Upper lobe of right lung (tissue), 1 donor: Measurements from ENCODE around the gene C22orf31. TPM values are rescaled to one million over a fixed set of nuclear protein-coding genes. Genes with fewer than 3 reads are reported as not detected.

Experiments
- ATAC-seq: fragments of 200-7000 bp; cut with Tn5 transposase; one replicate; pipeline ENCODE4 v1.9.1; 2020; ENCODE audit warnings: mild to moderate bottlenecking, moderate library complexity
- DNase-seq: peaks from one replicate; pipeline ENCODE4 v3.0.0-alpha.2; 2020
- H3K27ac ChIP-seq: fragments of 200-600 bp; one replicate; pipeline ENCODE4 v1.8.0; 2022
- H3K27me3 ChIP-seq: fragments of 200-600 bp; one replicate; pipeline ENCODE4 v1.8.0; 2022; ENCODE audit warnings: mild to moderate bottlenecking
- H3K36me3 ChIP-seq: fragments of 200-600 bp; one replicate; pipeline ENCODE4 v1.8.0; 2022
- H3K4me1 ChIP-seq: fragments of 200-600 bp; one replicate; pipeline ENCODE4 v1.8.0; 2022
- H3K4me3 ChIP-seq: fragments of 200-600 bp; one replicate; pipeline ENCODE4 v1.8.0; 2022; ENCODE audit warnings: mild to moderate bottlenecking
- H3K9me3 ChIP-seq: fragments of 200-600 bp; one replicate; pipeline ENCODE4 v1.8.0; 2022
- intact Hi-C: fragments of 100-400 bp; cut with DNase I; formaldehyde crosslinking; loops from one replicate; pipeline ENCODE4 v1.11.0; 2022
- long read RNA-seq: library from polyadenylated mRNA; unstranded; transcript quantifications from one replicate; pipeline ENCODE4 v2.0.0, GENCODE V29; 2021
- total RNA-seq: library from RNA; stranded (reverse); fragmentation: NEBNext Ultra II Directional; extraction: Animal tissue kit (Norgen Biotek cat#: 25700); gene quantifications from one replicate; pipeline ENCODE4 v1.2.1, GENCODE V29; 2021
- TF ChIP-seq, protein P1 (sequence below): fragments of 200-600 bp; IDR thresholded peaks from one replicate; pipeline ENCODE4 v1.8.0; 2022; ENCODE audit warnings: antibody characterized with exemption
- donor health status: DM: no; HTN: yes; CAD: no; lungs with severe emphysema.

Gene C22orf31
- not detected for total RNA-seq
- long read RNA-seq, partial matches to known transcripts: 0 of 1 reads
- long read RNA-seq, other reads (novel, unspliced or antisense): 1 of 1 reads

DNA sequence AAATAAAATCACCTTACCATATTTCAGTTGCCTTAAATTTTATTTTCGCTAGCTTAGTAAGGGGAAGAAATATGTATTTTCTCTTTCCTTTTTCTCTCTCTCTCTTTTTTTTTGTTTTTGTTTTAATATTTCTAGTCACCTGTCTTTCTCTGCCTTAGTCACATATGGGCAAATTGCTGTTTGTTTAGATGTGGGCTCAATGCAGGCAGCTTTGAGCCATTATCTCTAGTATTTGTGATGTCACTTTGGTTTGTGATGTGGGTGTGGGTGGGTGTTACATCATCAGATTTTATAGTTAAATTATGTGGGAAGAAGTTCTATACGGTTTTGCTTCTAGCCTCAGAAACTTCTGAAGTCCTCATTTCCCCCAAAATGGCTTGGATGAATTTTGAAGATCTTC is at the start of gene C22orf31:
TSS of gene C22orf31 (minus strand) at position 59 of the 400 bp plus-strand sequence. CDS start at position 20, 39 bp downstream.
- TF ChIP-seq, protein P1, sequence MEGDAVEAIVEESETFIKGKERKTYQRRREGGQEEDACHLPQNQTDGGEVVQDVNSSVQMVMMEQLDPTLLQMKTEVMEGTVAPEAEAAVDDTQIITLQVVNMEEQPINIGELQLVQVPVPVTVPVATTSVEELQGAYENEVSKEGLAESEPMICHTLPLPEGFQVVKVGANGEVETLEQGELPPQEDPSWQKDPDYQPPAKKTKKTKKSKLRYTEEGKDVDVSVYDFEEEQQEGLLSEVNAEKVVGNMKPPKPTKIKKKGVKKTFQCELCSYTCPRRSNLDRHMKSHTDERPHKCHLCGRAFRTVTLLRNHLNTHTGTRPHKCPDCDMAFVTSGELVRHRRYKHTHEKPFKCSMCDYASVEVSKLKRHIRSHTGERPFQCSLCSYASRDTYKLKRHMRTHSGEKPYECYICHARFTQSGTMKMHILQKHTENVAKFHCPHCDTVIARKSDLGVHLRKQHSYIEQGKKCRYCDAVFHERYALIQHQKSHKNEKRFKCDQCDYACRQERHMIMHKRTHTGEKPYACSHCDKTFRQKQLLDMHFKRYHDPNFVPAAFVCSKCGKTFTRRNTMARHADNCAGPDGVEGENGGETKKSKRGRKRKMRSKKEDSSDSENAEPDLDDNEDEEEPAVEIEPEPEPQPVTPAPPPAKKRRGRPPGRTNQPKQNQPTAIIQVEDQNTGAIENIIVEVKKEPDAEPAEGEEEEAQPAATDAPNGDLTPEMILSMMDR: no peak
- no peaks in the 10 kb centered on the region for H3K36me3 ChIP-seq
- ATAC-seq: no peak
- no peaks in the 10 kb centered on the region for H3K4me1 ChIP-seq
- intact Hi-C loops: no loop called here
- no peaks in the 10 kb centered on the region for H3K27me3 ChIP-seq
- no peaks in the 10 kb centered on the region for H3K9me3 ChIP-seq
- DNase-seq: no peak
- no peak within 1 kb of the TSS for H3K4me3 ChIP-seq
- no peak within 1 kb of the TSS for H3K27ac ChIP-seq

DNA sequence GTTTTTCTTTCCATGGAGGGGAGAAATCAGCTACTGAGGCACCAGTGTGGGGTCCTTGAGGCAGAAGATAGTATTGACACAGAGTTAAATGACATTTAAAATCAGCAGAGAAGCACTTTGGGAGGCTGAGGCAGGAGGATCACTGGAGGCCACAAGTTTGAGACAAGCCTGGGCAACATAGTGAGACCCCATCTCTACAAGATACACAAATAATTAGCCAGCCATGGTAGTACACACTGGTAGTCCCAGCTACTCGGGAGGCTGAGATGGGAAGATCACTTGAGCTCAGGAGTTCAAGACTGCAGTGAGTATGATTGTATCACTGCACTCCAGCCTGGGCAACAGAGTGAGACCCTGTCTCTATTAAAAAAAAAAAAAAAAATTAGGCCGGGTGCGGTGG is 49.3 kb upstream of the C22orf31 start:
- H3K36me3 ChIP-seq: no peaks in the 10 kb centered on the region
- no peaks in the 10 kb centered on the region for H3K4me1 ChIP-seq
- ATAC-seq: no peak
- DNase-seq: no peak
- TF ChIP-seq, protein P1: no peak
- H3K4me3 ChIP-seq: no peak overlapping the region
- no peaks in the 10 kb centered on the region for H3K9me3 ChIP-seq
- H3K27me3 ChIP-seq: no peaks in the 10 kb centered on the region
- intact Hi-C loops: no loop called here
- H3K27ac ChIP-seq: no peak overlapping the region

DNA sequence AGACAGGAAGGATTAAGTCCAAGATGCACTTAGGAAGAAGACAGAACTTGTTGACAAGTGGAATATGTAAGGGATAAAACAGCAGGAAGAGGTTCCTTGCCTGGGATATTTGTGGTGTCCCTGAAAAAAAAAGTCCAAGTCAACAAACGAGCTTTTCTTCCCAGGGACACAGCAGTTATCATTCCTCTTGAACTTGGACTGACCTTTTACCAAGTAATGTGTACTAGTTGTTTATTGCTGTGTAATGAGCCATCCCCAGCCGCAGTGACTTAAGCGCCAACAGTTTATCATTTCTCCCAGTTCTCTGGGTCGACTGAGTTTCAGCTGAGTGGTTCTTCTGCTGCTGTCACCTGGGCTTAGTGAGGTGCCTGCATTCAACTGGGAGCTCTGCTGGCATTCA is 48.2 kb upstream of the C22orf31 start:
- no peaks in the 10 kb centered on the region for H3K4me1 ChIP-seq
- no peaks in the 10 kb centered on the region for H3K27me3 ChIP-seq
- no peak overlapping the region for H3K4me3 ChIP-seq
- TF ChIP-seq, protein P1: no peak
- H3K36me3 ChIP-seq: no peaks in the 10 kb centered on the region
- DNase-seq (no peak), ATAC-seq (no peak)
- H3K9me3 ChIP-seq: no peaks in the 10 kb centered on the region
- no peak overlapping the region for H3K27ac ChIP-seq
- intact Hi-C loops: no loop called here

DNA sequence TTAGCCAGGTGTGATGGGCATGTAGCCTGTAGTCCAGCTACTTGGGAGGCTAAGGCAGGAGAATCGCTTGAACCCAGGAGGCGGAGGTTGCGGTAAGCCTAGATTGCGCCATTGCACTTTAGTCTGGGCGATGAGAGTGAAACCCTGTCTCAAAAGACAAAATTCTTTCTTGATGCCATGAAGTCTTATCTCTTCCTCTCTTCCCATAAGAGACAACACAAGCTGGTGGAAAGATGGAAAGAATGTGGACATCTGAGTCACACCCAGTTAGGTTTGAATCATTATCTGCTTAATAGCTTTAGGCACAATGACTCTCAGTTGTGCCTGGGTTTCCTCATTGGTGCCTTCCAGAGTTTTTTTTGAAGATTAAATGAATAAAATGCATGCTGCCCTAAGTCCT is 46.5 kb upstream of the C22orf31 start:
- no peak overlapping the region for H3K4me3 ChIP-seq
- H3K9me3 ChIP-seq: no peaks in the 10 kb centered on the region

DNA sequence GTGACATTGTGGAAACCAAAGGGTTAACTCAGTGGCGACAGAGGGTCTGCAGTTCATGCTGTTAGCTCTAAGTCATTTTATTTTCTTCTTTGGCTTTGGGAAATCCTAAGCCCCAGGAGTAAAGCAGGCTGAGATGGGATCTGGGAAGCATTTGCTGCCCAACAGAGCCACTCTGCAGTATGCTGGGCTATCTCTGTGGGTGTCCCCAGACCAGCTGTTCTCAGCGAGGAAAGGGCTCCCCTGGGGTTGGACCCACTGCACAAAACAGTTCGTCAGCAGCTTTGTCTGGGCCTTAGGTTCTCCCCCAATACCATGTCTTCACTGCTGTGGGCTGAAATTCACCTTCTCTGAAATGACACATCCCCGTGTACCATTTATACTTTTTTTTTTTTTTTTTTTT is 45.2 kb upstream of the C22orf31 start:
- Histone ChIP-seq H3K27me3 (no peaks in the 10 kb centered on the region), H3K27ac (no peak overlapping the region), H3K36me3 (peaks cover 5% of the 10 kb centered on the region), H3K9me3 (no peaks in the 10 kb centered on the region), H3K4me3 (no peak overlapping the region), H3K4me1 (no peaks in the 10 kb centered on the region)
- ATAC-seq (no peak), DNase-seq (no peak)
- intact Hi-C loops: no loop called here
- TF ChIP-seq, protein P1: no peak

More for the DNA sequence above, 46.5 kb upstream of the C22orf31 start:
- no peak for DNase-seq
- no peak for ATAC-seq
- Histone ChIP-seq H3K36me3 (peaks cover 4% of the 10 kb centered on the region), H3K27ac (no peak overlapping the region), H3K27me3 (no peaks in the 10 kb centered on the region), H3K4me1 (no peaks in the 10 kb centered on the region)
- TF ChIP-seq, protein P1: no peak
- intact Hi-C loops: no loop called here

DNA sequence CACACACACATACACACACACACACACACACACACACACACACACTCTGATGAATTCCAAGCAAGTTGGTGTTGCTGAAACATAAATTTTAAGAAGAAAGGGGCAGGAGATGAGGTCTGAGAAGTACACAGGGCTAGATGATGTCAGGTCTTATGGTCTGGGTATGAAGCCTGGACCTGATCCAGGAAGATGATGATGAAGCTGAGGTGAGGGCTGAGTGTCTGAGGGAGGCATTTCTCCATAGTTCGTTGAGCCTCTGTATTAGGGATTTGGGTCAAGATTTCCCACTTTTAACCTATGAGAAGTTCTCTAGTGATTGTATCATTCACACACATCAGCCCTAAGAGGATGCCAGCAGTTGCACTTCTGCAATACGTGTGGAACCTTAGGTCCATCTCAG is 43.8 kb upstream of the C22orf31 start:
- Histone ChIP-seq H3K27me3 (no peaks in the 10 kb centered on the region), H3K4me3 (no peak overlapping the region), H3K27ac (no peak overlapping the region), H3K36me3 (peaks cover 9% of the 10 kb centered on the region), H3K4me1 (no peaks in the 10 kb centered on the region), H3K9me3 (no peaks in the 10 kb centered on the region)
- TF ChIP-seq, protein P1: no peak
- no peak for ATAC-seq
- intact Hi-C loops: no loop called here
- DNase-seq: no peak
